ENCODE measurements around the gene PRG3. TPM values are rescaled to one million over a fixed set of nuclear protein-coding genes. Genes with fewer than 3 reads are reported as not detected.
"Not testable (repeated sequence)": the region's sequence is repeated elsewhere in the genome, so short reads cannot be mapped to it uniquely, and the experiment has no call there.

PRG3 gene
- total RNA-seq, 2 experiments from 2014 or later = not detected

DNA sequence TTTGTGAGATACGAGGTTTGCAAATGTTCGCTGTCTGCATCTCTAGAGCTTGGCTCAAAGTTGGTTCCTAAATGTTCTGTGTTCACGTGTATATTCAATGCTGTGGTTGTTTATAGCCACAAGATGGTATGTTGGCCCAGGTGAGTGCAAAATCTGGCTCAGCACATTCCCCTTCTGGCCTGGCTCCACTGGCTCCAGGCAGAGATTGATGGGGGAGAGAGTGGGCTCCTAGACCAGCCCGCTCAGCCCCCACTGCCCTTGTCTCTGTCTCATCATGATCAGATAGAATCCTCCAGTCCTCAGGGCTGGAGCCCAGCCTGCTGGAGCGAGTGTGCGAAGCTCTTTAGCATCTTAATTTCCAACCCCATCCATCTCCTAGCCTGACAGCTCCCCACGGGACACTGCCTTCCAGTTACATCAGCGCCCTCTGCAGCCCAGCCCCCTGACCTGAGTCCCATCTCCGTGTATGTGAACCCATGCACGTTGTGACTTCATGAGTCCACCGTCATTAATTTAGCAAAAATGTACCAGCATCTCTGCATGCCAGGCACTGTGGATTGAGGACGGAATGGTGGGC lies 40.8 kb downstream of the PRG3 start:
- Mint-ChIP-seq H3K4me1 (ENCODE audit: low read depth) (peaks cover 14% of the 10 kb centered on the region), H3K27me3 (no peaks in the 10 kb centered on the region), H3K36me3 (ENCODE audit: low read depth) (peaks cover 5% of the 10 kb centered on the region), H3K4me3 (no peak overlapping the region), H3K27ac (no peak overlapping the region), H3K9me3 (no peaks in the 10 kb centered on the region)
- ChIA-PET CTCF (no interaction called here), POLR2A (no interaction called here)
- ATAC-seq (ENCODE audit: poor library complexity) (no peak), DNase-seq (no peak)
- H3K9me3 ChIP-seq (ENCODE audit: control insufficient read depth in 1 of 2, insufficient read depth in 1 of 2, low read length in 2 of 2) = no peaks in the 10 kb centered on the region
- TF ChIP-seq CTCF (IDR thresholded peaks at IDR 0.05) = no peak
- no peak overlapping the region for H3K27ac ChIP-seq (ENCODE audit: low read depth in 1 of 2, low read length in 2 of 2)
- intact Hi-C loops (cut with DNase I, micrococcal nuclease) = loop anchor here in 1 of 2 experiments (10.0 kb wide), 2 partner anchors 115 to 1175 kb away; no protein-coding TSS in a partner anchor
- H3K36me3 ChIP-seq (ENCODE audit: insufficient read depth, low read length) = no peaks in the 10 kb centered on the region
- peaks cover 13% of the 10 kb centered on the region for H3K4me1 ChIP-seq (ENCODE audit: insufficient read depth, low read length)
- no peak overlapping the region for H3K4me3 ChIP-seq (ENCODE audit: low read length)
- H3K27me3 ChIP-seq (ENCODE audit: control insufficient read depth in 1 of 2, insufficient read depth in 2 of 2, low read length in 2 of 2) = no peaks in the 10 kb centered on the region

DNA sequence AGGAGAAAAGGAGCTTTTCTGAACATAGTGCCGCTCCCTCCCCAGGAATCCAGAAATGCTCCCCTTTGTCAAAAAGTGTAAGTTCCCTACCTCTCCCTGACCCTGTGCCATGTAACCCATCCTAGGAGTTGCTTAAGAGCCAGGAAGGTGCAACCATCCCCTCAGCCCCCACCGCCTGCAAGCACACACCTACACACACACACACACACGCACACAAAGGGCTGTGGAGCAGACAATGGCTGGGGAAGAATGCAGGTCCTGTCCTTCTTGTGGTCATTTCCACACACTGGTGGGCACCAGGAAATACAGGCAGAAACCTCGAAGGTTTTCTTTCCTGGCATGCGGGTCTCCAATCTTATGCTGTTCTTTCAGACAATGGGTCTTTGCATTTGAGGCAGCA lies 41.6 kb downstream of the PRG3 start:
- no peak for TF ChIP-seq CTCF (IDR thresholded peaks at IDR 0.05)
- ATAC-seq (ENCODE audit: poor library complexity) (no peak), DNase-seq (no peak)
- Mint-ChIP-seq H3K27me3 (no peaks in the 10 kb centered on the region), H3K27ac (no peak overlapping the region), H3K9me3 (no peaks in the 10 kb centered on the region), H3K4me3 (peak overlapping the region; percentile 46), H3K4me1 (ENCODE audit: low read depth) (peaks cover 22% of the 10 kb centered on the region), H3K36me3 (ENCODE audit: low read depth) (peaks cover 13% of the 10 kb centered on the region)
- H3K4me3 ChIP-seq (ENCODE audit: low read length) = no peak overlapping the region
- H3K27me3 ChIP-seq (ENCODE audit: control insufficient read depth in 1 of 2, insufficient read depth in 2 of 2, low read length in 2 of 2) = no peaks in the 10 kb centered on the region
- ChIA-PET POLR2A (no interaction called here), CTCF (interaction anchor here (2.0 kb wide), 1 partner anchor 119 kb away, joined by 5 read pairs; no protein-coding TSS in a partner anchor)
- H3K36me3 ChIP-seq (ENCODE audit: insufficient read depth, low read length) = no peaks in the 10 kb centered on the region
- H3K4me1 ChIP-seq (ENCODE audit: insufficient read depth, low read length) = peaks cover 21% of the 10 kb centered on the region
- H3K27ac ChIP-seq (ENCODE audit: low read depth in 1 of 2, low read length in 2 of 2) = no peak overlapping the region
- no peaks in the 10 kb centered on the region for H3K9me3 ChIP-seq (ENCODE audit: control insufficient read depth in 1 of 2, insufficient read depth in 1 of 2, low read length in 2 of 2)
- intact Hi-C loops (cut with DNase I, micrococcal nuclease) = loop anchor here (5.0 to 10.0 kb wide), 5 partner anchors 83 to 1805 kb away; partner anchors contain the start of genes FAM111A (in 1 of the 2), MED19 (in 1 of the 2), TMX2 (in 1 of the 2) and ZDHHC5 (in 1 of the 2)

- no peak for ATAC-seq (ENCODE audit: poor library complexity)
- H3K27ac Mint-ChIP-seq = peak within 1 kb of the TSS; percentile 96
- Histone ChIP-seq H3K9me3 (ENCODE audit: control insufficient read depth in 1 of 2, insufficient read depth in 1 of 2, low read length in 2 of 2) (no peaks in the 10 kb centered on the region), H3K4me1 (ENCODE audit: insufficient read depth, low read length) (peaks cover 29% of the 10 kb centered on the region), H3K27ac (ENCODE audit: low read depth in 1 of 2, low read length in 2 of 2) (no peak within 1 kb of the TSS), H3K36me3 (ENCODE audit: insufficient read depth, low read length) (peaks cover 8% of the 10 kb centered on the region), H3K4me3 (ENCODE audit: low read length) (no peak within 1 kb of the TSS), H3K27me3 (ENCODE audit: control insufficient read depth in 1 of 2, insufficient read depth in 2 of 2, low read length in 2 of 2) (no peaks in the 10 kb centered on the region)
- peak within 1 kb of the TSS; percentile 58 for H3K4me3 Mint-ChIP-seq
- DNase-seq = no peak
- peaks cover 29% of the 10 kb centered on the region for H3K4me1 Mint-ChIP-seq (ENCODE audit: low read depth)
- H3K27me3 Mint-ChIP-seq = no peaks in the 10 kb centered on the region
- peaks cover 22% of the 10 kb centered on the region for H3K36me3 Mint-ChIP-seq (ENCODE audit: low read depth)
- intact Hi-C loops (cut with DNase I, micrococcal nuclease) = loop anchor here (5.0 to 10.0 kb wide), 5 partner anchors 84 to 1807 kb away; partner anchors contain the start of genes FAM111A (in 1 of the 2), MED19 (in 1 of the 2), TMX2 (in 1 of the 2) and ZDHHC5 (in 1 of the 2)
- POLR2A ChIA-PET = interaction anchor here (5.2 kb wide), 1 partner anchor 13 kb away, joined by 107 read pairs; the partner anchor contains the start of gene TNKS1BP1
- TF ChIP-seq CTCF (IDR thresholded peaks at IDR 0.05) = no peak
- CTCF ChIA-PET = interaction anchor here (2.0 kb wide), 1 partner anchor 120 kb away, joined by 5 read pairs; no protein-coding TSS in a partner anchor
- no peaks in the 10 kb centered on the region for H3K9me3 Mint-ChIP-seq
Observed at GRCh38 chr11:57338142-57338541, 42.8 kb downstream of the PRG3 start, which contains the start of gene P2RX3. Gene P2RX3, plus strand, starts transcription at chr11:57338352. Its CDS starts 199 bp downstream, at chr11:57338551.

DNA sequence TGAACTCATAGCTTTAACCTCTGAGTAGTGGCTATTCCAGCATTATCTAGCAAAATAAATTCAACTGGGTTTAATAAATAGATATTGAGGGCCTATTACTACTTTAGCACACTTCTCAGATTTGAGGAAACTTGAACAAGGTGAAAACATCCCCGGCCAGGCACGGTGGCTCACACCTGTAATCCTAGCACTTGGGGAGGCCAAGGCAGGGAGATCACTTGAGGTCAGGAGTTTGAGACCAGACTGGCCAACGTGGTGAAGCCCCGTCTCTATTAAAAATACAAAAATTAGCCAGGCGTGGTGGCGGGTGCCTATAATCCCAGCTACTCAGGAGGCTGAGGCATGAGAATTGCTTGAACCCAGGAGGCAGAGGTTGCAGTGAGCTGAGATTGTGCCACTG lies 44.1 kb downstream of the PRG3 start:
- H3K36me3 ChIP-seq (ENCODE audit: insufficient read depth, low read length) = peaks cover 21% of the 10 kb centered on the region
- not testable (repeated sequence) for H3K27me3 ChIP-seq (ENCODE audit: control insufficient read depth in 1 of 2, insufficient read depth in 2 of 2, low read length in 2 of 2); ATAC-seq (ENCODE audit: poor library complexity); H3K9me3 Mint-ChIP-seq; DNase-seq; H3K27me3 Mint-ChIP-seq; H3K9me3 ChIP-seq (ENCODE audit: control insufficient read depth in 1 of 2, insufficient read depth in 1 of 2, low read length in 2 of 2); H3K4me3 ChIP-seq (ENCODE audit: low read length)
- Mint-ChIP-seq H3K27ac (peak overlapping the region; percentile 96), H3K4me1 (ENCODE audit: low read depth) (peaks cover 29% of the 10 kb centered on the region), H3K36me3 (ENCODE audit: low read depth) (peaks cover 35% of the 10 kb centered on the region), H3K4me3 (peak overlapping the region; percentile 89)
- intact Hi-C loops (cut with DNase I, micrococcal nuclease) = loop anchor here (2.0 to 10.0 kb wide), 6 partner anchors 85 to 1808 kb away; partner anchors contain the start of genes FAM111A (in 1 of the 2), MED19 (in 1 of the 2), TIMM10 (in 1 of the 2) and TMX2 (in 1 of the 2)
- ChIA-PET POLR2A (interaction anchor here (1.5 to 5.2 kb wide), 2 partner anchors 11 to 404 kb away, joined by 6 to 107 read pairs; partner anchors contain the start of genes SELENOH and TNKS1BP1), CTCF (interaction anchor here (0.6 to 0.9 kb wide), 2 partner anchors 120 to 190 kb away, joined by 3 read pairs; no protein-coding TSS in a partner anchor)
- peak overlapping the region; percentile 72 to 85 for H3K27ac ChIP-seq (ENCODE audit: low read depth in 1 of 2, low read length in 2 of 2)
- H3K4me1 ChIP-seq (ENCODE audit: insufficient read depth, low read length) = peaks cover 29% of the 10 kb centered on the region
